ENCODE results near the gene KIF12. TPM values are rescaled to one million over a fixed set of nuclear protein-coding genes. Genes with fewer than 3 reads are reported as not detected.

Gene KIF12
- total RNA-seq, 4 donors from 2014 or later = 1.5 to 5.4 (median 2.7) TPM

DNA sequence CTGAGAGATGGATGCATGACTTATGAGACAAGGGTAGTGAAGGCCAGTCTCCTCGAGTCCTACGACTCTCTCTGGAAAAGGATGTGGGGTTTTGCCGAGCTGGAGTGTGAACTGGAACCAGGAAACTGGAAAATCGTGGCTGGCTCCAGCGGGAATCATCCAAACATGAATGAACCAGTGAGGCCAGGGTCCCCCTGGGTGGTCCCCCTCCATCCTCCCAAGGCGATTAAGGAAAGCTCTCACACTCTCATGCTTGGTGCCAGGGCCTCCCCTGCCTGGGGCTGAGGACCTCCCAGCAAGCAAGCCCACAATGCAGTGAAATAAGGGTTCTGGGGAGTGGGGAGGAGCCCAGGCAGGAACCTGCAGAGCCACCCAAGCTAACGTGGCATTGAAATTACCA is 11.4 kb downstream of the KIF12 start:
- H3K36me3 ChIP-seq = no peaks in the 10 kb centered on the region
- no peak for TF ChIP-seq POLR2A (IDR thresholded peaks at IDR 0.05)
- TF ChIP-seq, protein P1, sequence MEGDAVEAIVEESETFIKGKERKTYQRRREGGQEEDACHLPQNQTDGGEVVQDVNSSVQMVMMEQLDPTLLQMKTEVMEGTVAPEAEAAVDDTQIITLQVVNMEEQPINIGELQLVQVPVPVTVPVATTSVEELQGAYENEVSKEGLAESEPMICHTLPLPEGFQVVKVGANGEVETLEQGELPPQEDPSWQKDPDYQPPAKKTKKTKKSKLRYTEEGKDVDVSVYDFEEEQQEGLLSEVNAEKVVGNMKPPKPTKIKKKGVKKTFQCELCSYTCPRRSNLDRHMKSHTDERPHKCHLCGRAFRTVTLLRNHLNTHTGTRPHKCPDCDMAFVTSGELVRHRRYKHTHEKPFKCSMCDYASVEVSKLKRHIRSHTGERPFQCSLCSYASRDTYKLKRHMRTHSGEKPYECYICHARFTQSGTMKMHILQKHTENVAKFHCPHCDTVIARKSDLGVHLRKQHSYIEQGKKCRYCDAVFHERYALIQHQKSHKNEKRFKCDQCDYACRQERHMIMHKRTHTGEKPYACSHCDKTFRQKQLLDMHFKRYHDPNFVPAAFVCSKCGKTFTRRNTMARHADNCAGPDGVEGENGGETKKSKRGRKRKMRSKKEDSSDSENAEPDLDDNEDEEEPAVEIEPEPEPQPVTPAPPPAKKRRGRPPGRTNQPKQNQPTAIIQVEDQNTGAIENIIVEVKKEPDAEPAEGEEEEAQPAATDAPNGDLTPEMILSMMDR (IDR thresholded peaks at IDR 0.05) = no peak
- DNase-seq = no peak
- no peaks in the 10 kb centered on the region for H3K9me3 ChIP-seq
- H3K27ac ChIP-seq = no peak overlapping the region
- intact Hi-C loops (cut with DNase I; ENCODE audit: low total_unique reads) = no loop called here
- H3K4me1 ChIP-seq = no peaks in the 10 kb centered on the region
- H3K4me3 ChIP-seq = no peak overlapping the region
- H3K27me3 ChIP-seq = no peaks in the 10 kb centered on the region

DNA sequence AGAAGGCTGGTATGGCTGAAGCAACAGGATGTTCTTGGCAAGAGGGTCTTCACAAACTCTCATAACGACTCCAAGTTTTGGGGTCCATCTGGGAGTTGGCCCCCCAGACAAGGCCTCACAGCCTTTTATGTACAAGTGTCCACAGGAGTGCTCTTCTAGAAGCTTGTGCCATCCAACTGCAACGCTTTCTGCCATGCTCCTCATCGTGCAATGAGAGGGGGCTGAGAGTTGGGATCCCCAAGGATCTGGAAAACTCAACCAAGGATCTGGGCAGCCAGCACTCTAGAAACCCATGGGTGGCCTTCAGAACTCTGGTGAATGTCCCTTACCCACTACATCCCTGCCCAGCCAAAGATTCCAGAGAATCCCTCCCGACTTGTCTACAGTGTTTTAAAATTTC is 12.5 kb downstream of the KIF12 start:
- H3K27ac ChIP-seq = no peak overlapping the region
- H3K27me3 ChIP-seq = no peaks in the 10 kb centered on the region
- no peak overlapping the region for H3K4me3 ChIP-seq
- H3K4me1 ChIP-seq = no peaks in the 10 kb centered on the region
- intact Hi-C loops (cut with DNase I; ENCODE audit: low total_unique reads) = no loop called here
- H3K9me3 ChIP-seq = no peaks in the 10 kb centered on the region
- no peak for DNase-seq
- TF ChIP-seq, protein P1 (IDR thresholded peaks at IDR 0.05) = no peak
- no peak for TF ChIP-seq POLR2A (IDR thresholded peaks at IDR 0.05)
- no peaks in the 10 kb centered on the region for H3K36me3 ChIP-seq

GRCh38 chr9:114086009-114086408 is 13.1 kb downstream of the KIF12 start:
- TF ChIP-seq POLR2A (IDR thresholded peaks at IDR 0.05) = no peak
- H3K27me3 ChIP-seq = no peaks in the 10 kb centered on the region
- intact Hi-C loops (cut with DNase I; ENCODE audit: low total_unique reads) = no loop called here
- H3K4me3 ChIP-seq = no peak overlapping the region
- no peaks in the 10 kb centered on the region for H3K36me3 ChIP-seq
- DNase-seq = no peak
- no peaks in the 10 kb centered on the region for H3K4me1 ChIP-seq
- no peak overlapping the region for H3K27ac ChIP-seq
- no peaks in the 10 kb centered on the region for H3K9me3 ChIP-seq

DNA sequence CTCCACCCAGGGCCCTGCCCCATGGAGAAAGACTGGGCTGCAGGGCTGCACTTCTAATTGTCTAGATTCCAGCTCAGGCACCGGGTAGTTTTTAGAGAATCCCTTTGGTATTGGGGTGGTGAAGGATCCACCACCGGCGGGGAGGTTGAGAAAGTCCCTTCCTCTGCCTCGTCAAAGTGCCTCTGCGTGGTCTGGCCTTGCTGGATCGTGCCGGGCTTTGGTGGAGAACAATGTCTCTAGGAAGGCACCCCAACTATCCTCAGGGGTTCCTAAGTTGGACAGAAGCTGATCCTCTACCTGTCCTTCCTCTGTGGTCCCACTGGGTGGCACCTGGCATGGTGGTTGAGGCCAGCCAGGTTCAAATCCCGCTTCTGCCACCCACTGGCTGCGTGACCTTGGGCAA is 13.7 kb downstream of the KIF12 start:
- peak in 1 of 2 donors; percentile 5 for DNase-seq
- Histone ChIP-seq H3K27me3 (no peaks in the 10 kb centered on the region), H3K36me3 (no peaks in the 10 kb centered on the region), H3K9me3 (no peaks in the 10 kb centered on the region), H3K4me1 (no peaks in the 10 kb centered on the region), H3K4me3 (no peak overlapping the region), H3K27ac (no peak overlapping the region)
- TF ChIP-seq, protein P1 (IDR thresholded peaks at IDR 0.05) = no peak
- TF ChIP-seq POLR2A (IDR thresholded peaks at IDR 0.05) = no peak
- intact Hi-C loops (cut with DNase I; ENCODE audit: low total_unique reads) = no loop called here

GRCh38 chr9:114084282-114085073 is 14.6 kb downstream of the KIF12 start:
- Histone ChIP-seq H3K4me3 (no peak overlapping the region), H3K36me3 (no peaks in the 10 kb centered on the region), H3K27me3 (no peaks in the 10 kb centered on the region), H3K4me1 (no peaks in the 10 kb centered on the region), H3K27ac (no peak overlapping the region), H3K9me3 (no peaks in the 10 kb centered on the region)
- intact Hi-C loops (cut with DNase I; ENCODE audit: low total_unique reads) = no loop called here
- no peak for DNase-seq
- TF ChIP-seq, protein P1 (IDR thresholded peaks at IDR 0.05) = no peak
- no peak for TF ChIP-seq POLR2A (IDR thresholded peaks at IDR 0.05)
